ENCODE data around the gene ZMYND8.

DNA sequence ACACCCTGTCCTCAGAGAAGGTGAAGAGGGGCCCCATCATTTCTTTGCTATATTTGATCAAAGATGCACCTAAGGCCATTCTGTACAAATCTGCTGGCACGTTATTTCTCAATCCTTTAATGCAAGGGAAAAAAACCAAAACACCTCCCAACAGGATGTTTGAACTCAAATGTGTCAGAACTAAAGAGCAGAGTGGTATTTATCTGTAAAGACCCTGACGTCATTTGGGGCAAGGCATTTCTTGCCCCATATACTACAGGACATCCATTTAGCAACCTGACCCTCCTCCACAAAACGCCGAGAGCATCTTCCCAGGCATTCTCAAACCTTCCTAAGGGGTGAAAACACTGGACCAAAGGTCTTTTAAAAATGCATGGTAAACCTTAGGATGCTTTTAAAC is 50.8 kb downstream of the ZMYND8 start:
- TF ChIP-seq, protein P1, sequence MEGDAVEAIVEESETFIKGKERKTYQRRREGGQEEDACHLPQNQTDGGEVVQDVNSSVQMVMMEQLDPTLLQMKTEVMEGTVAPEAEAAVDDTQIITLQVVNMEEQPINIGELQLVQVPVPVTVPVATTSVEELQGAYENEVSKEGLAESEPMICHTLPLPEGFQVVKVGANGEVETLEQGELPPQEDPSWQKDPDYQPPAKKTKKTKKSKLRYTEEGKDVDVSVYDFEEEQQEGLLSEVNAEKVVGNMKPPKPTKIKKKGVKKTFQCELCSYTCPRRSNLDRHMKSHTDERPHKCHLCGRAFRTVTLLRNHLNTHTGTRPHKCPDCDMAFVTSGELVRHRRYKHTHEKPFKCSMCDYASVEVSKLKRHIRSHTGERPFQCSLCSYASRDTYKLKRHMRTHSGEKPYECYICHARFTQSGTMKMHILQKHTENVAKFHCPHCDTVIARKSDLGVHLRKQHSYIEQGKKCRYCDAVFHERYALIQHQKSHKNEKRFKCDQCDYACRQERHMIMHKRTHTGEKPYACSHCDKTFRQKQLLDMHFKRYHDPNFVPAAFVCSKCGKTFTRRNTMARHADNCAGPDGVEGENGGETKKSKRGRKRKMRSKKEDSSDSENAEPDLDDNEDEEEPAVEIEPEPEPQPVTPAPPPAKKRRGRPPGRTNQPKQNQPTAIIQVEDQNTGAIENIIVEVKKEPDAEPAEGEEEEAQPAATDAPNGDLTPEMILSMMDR (IDR thresholded peaks at IDR 0.05; ENCODE audit: low read length) = no peak
- TF ChIP-seq EZH2 (IDR thresholded peaks at IDR 0.05; ENCODE audit: borderline replicate concordance, low read length) = no peak

Measured in OCI-LY1 (cell line).